H1 (cell line): Measurements from ENCODE around the gene IGFBP4. TPM values are rescaled to one million over a fixed set of nuclear protein-coding genes. Genes with fewer than 3 reads are reported as not detected.

Experiments
- CTCF ChIA-PET: fragments of 300-600 bp; sonication (Branson Sonifier 250); formaldehyde crosslinking; loops from one replicate; lab custom pipeline; 2021; ENCODE audit not compliant: partially characterized antibody; lab: Charles Lee
- POLR2A ChIA-PET: fragments of 300-600 bp; sonication (Branson Sonifier 250); formaldehyde crosslinking; loops from one replicate; lab custom pipeline; 2021; ENCODE audit warnings: inconsistent platforms; ENCODE audit not compliant: partially characterized antibody; lab: Charles Lee
- DNase-seq, 2 experiments: peaks; one replicate each; pipeline versions ENCODE4 v3.0.0 to v3.0.0-alpha.2; 2010 to 2022; ENCODE audit warnings: low spot score in 2 of 2, low read depth in 1 of 2, mixed read lengths in 1 of 2
- FAIRE-seq: peaks from 2 replicates; lab custom pipeline; 2011; peaks lifted over from hg19 to GRCh38; lab: Jason Lieb, UNC
- H2AFZ ChIP-seq: 2 replicates; pipeline ENCODE4 v1.8.1; 2012; ENCODE audit warnings: low read length, inconsistent platforms
- H2AK5ac ChIP-seq: 2 replicates; pipeline ENCODE4 v1.6.1; 2013; ENCODE audit warnings: low read depth, low read length
- H2BK120ac ChIP-seq: replicated peaks from 2 replicates; pipeline ENCODE3; 2013; ENCODE audit warnings: low read depth, low read length, inconsistent platforms
- H2BK12ac ChIP-seq: 2 replicates; pipeline ENCODE4 v1.6.1; 2013; ENCODE audit warnings: low read depth, low read length
- H2BK15ac ChIP-seq: 2 replicates; pipeline ENCODE4 v1.6.1; 2013; ENCODE audit warnings: low read length
- H2BK20ac ChIP-seq: 2 replicates; pipeline ENCODE4 v1.6.1; 2013; ENCODE audit warnings: low read length
- H2BK5ac ChIP-seq: 2 replicates; pipeline ENCODE4 v1.6.1; 2013; ENCODE audit warnings: low read depth, low read length
- H3K14ac ChIP-seq: 2 replicates; pipeline ENCODE4 v1.6.1; 2013; ENCODE audit warnings: inconsistent platforms; ENCODE audit not compliant: insufficient read length
- H3K18ac ChIP-seq: 2 replicates; pipeline ENCODE4 v1.6.1; 2013; ENCODE audit warnings: low read length; ENCODE audit errors: extremely low read depth
- H3K23ac ChIP-seq: 2 replicates; pipeline ENCODE4 v1.6.1; 2013; ENCODE audit warnings: inconsistent platforms; ENCODE audit not compliant: insufficient read length
- H3K23me2 ChIP-seq: 2 replicates; pipeline ENCODE4 v1.6.1; 2013; ENCODE audit warnings: low read depth, low read length
- H3K27ac ChIP-seq: 2 replicates; pipeline ENCODE4 v1.6.1; 2011; ENCODE audit warnings: low read depth, low read length, inconsistent platforms
- H3K27me3 ChIP-seq, 4 experiments: replicated peaks in 1 of 4; 1 replicate in 1 of 4; 2 replicates in 3 of 4; pipeline versions ENCODE4 v1.6.1 to v1.8.1; 2011 to 2013; ENCODE audit warnings: low read length in 3 of 4, mild to moderate bottlenecking in 3 of 4, inconsistent platforms in 2 of 4, mixed read lengths in 2 of 4, moderate library complexity in 1 of 4; ENCODE audit not compliant: control insufficient read depth in 3 of 4, insufficient read depth in 3 of 4; ENCODE audit errors: extremely low read depth in 1 of 4
- H3K36me3 ChIP-seq, 4 experiments: 2 replicates each; pipeline versions ENCODE4 v1.6.1 to v1.8.1; 2011 to 2013; ENCODE audit warnings: mild to moderate bottlenecking in 4 of 4, low read length in 3 of 4, moderate library complexity in 2 of 4, control low read depth in 1 of 4, inconsistent platforms in 1 of 4; ENCODE audit not compliant: insufficient read depth in 4 of 4, control insufficient read depth in 2 of 4
- H3K4ac ChIP-seq: replicated peaks from 2 replicates; pipeline ENCODE3; 2013; ENCODE audit warnings: low read length, low read depth, mixed read lengths, inconsistent platforms; ENCODE audit not compliant: insufficient read length
- H3K4me1 ChIP-seq, 4 experiments: replicated peaks in 1 of 4; 1 replicate in 1 of 4; 2 replicates in 3 of 4; pipeline versions ENCODE4 v1.6.1 to v1.8.1; 2011 to 2013; ENCODE audit warnings: low read length in 3 of 4, inconsistent platforms in 2 of 4, mixed read lengths in 1 of 4; ENCODE audit not compliant: insufficient read depth in 4 of 4, control insufficient read depth in 3 of 4
- H3K4me2 ChIP-seq, 2 experiments: 2 replicates each; pipeline versions ENCODE4 v1.6.1 to v1.8.1; 2011 to 2013; ENCODE audit warnings: low read depth in 2 of 2, low read length in 2 of 2, control low read depth in 1 of 2, inconsistent platforms in 1 of 2, mild to moderate bottlenecking in 1 of 2; ENCODE audit not compliant: insufficient read depth in 1 of 2
- H3K4me3 ChIP-seq, 4 experiments: fragments of 200-600, 300-600 bp in 1 of 4; sonication (generic), shearing (Covaris generic), sonication (Bioruptor Twin) in 1 of 4; 2 replicates each; pipeline versions ENCODE4 v1.5.1 to v1.8.1; 2011 to 2016; ENCODE audit warnings: low read length in 4 of 4, low read depth in 3 of 4, control low read depth in 2 of 4, inconsistent platforms in 2 of 4, mild to moderate bottlenecking in 2 of 4, mixed read lengths in 1 of 4, moderate library complexity in 1 of 4; ENCODE audit not compliant: insufficient read depth in 2 of 4; ENCODE audit errors: extremely low read depth in 1 of 4
- H3K56ac ChIP-seq: replicated peaks from 2 replicates; pipeline ENCODE3; 2013; ENCODE audit warnings: low read depth, mild to moderate bottlenecking, mixed read lengths, low read length, inconsistent platforms; ENCODE audit not compliant: insufficient read length
- H3K79me1 ChIP-seq: 2 replicates; pipeline ENCODE4 v1.6.1; 2013; ENCODE audit warnings: low read depth, low read length, control low read depth
- H3K79me2 ChIP-seq, 2 experiments: 2 replicates each; pipeline versions ENCODE4 v1.6.1 to v1.8.1; 2012 to 2013; ENCODE audit warnings: low read length in 2 of 2, mild to moderate bottlenecking in 2 of 2, inconsistent platforms in 1 of 2; ENCODE audit not compliant: insufficient read depth in 2 of 2, control insufficient read depth in 1 of 2
- H3K9ac ChIP-seq, 4 experiments: replicated peaks in 1 of 4; 1 replicate in 1 of 4; 2 replicates in 3 of 4; pipeline versions ENCODE4 v1.6.1 to v1.8.1; 2011 to 2013; ENCODE audit warnings: low read depth in 3 of 4, low read length in 3 of 4, control low read depth in 2 of 4, mild to moderate bottlenecking in 2 of 4, moderate library complexity in 2 of 4, inconsistent platforms in 1 of 4; ENCODE audit errors: extremely low read depth in 1 of 4
- H3K9me3 ChIP-seq, 2 experiments: 2 replicates each; pipeline versions ENCODE4 v1.6.1 to v1.8.1; 2012 to 2013; ENCODE audit warnings: mild to moderate bottlenecking in 2 of 2, moderate library complexity in 2 of 2, control low read depth in 1 of 2, inconsistent platforms in 1 of 2, low read depth in 1 of 2, low read length in 1 of 2, mixed read lengths in 1 of 2; ENCODE audit not compliant: insufficient read depth in 2 of 2
- H4K20me1 ChIP-seq, 2 experiments: replicated peaks in 1 of 2; 2 replicates each; pipeline versions ENCODE3 to v1.8.1; 2011 to 2013; ENCODE audit warnings: inconsistent platforms in 2 of 2, low read length in 2 of 2, mild to moderate bottlenecking in 1 of 2; ENCODE audit not compliant: insufficient read depth in 2 of 2, control insufficient read depth in 1 of 2
- H4K5ac ChIP-seq: 2 replicates; pipeline ENCODE4 v1.6.1; 2013; ENCODE audit warnings: low read length, low read depth, mixed read lengths, inconsistent platforms; ENCODE audit not compliant: insufficient read length
- H4K8ac ChIP-seq: 2 replicates; pipeline ENCODE4 v1.8.0; 2013; ENCODE audit warnings: mild to moderate bottlenecking, moderate library complexity, low read length, inconsistent platforms; ENCODE audit not compliant: insufficient read depth; ENCODE audit errors: extremely low read depth
- H4K91ac ChIP-seq: replicated peaks from 2 replicates; pipeline ENCODE3; 2013; ENCODE audit warnings: low read length, mixed read lengths, inconsistent platforms; ENCODE audit not compliant: insufficient read length
- BACH1 ChIP-seq: IDR thresholded peaks from 2 replicates; pipeline ENCODE4 v1.6.1; 2012; ENCODE audit warnings: low read length, improper control_type of control experiment
- EZH2 ChIP-seq: fragments of 200-600 bp; sonication (generic); IDR thresholded peaks from 2 replicates; pipeline ENCODE4 v1.7.1; 2012; ENCODE audit warnings: low read depth, mild to moderate bottlenecking, moderate library complexity, low read length, inconsistent platforms; ENCODE audit not compliant: severe bottlenecking
- HDAC2 ChIP-seq, 2 experiments: fragments of 300-600 bp in 1 of 2; sonication (generic) in 1 of 2; IDR thresholded peaks; 2 replicates each; pipeline ENCODE4 v1.6.1; 2011 to 2012; ENCODE audit warnings: low read depth in 2 of 2, low read length in 2 of 2, mild to moderate bottlenecking in 2 of 2, moderate library complexity in 2 of 2, borderline replicate concordance in 1 of 2, inconsistent platforms in 1 of 2
- SP1 ChIP-seq: IDR thresholded peaks from 2 replicates; pipeline ENCODE4 v1.6.1; 2011; ENCODE audit warnings: low read depth, low read length
- SP2 ChIP-seq: IDR thresholded peaks from 2 replicates; pipeline ENCODE4 v1.6.1; 2012; ENCODE audit warnings: mild to moderate bottlenecking, low read length, inconsistent platforms
- SP4 ChIP-seq: IDR thresholded peaks from 2 replicates; pipeline ENCODE4 v1.6.1; 2012; ENCODE audit warnings: low read length, inconsistent platforms
- TAF7 ChIP-seq: optimal IDR thresholded peaks from 2 replicates; pipeline ENCODE3; 2011; ENCODE audit warnings: low read depth, mild to moderate bottlenecking, inconsistent platforms, low read length, moderate library complexity, borderline replicate concordance
- TCF12 ChIP-seq: IDR thresholded peaks from 2 replicates; pipeline ENCODE4 v1.6.1; 2011; ENCODE audit warnings: low read depth, mild to moderate bottlenecking, low read length
- USF2 ChIP-seq: IDR thresholded peaks from 2 replicates; pipeline ENCODE4 v1.6.1; 2011; ENCODE audit warnings: low read length, improper control_type of control experiment
- WGBS, 2 experiments: shearing (Covaris generic) in 1 of 2; methylation state at CpG; one replicate each; pipeline versions ENCODE4 v1.1.6 to v1.1.7; 2013 to 2015; ENCODE audit warnings: low lambda C conversion rate in 2 of 2, mixed read lengths in 2 of 2, inconsistent platforms in 1 of 2, low coverage in 1 of 2, missing lambda C conversion rate in 1 of 2; ENCODE audit not compliant: insufficient replicate concordance in 2 of 2, insufficient coverage in 1 of 2, insufficient read length in 1 of 2; ENCODE audit errors: extremely low coverage in 1 of 2, missing lambda C conversion rate in 1 of 2; 5-methylcytosine and 5-hydroxymethylcytosine counted together
- polyA plus RNA-seq, 7 experiments: library from polyadenylated mRNA; depleted of rRNA in 3 of 7; stranded (reverse) in 5 of 7; unstranded in 2 of 7; fragments of >200 nt in 5 of 7; fragments of 200-250 nt in 2 of 7; gene quantifications; 1 replicate in 5 of 7; 2 replicates in 1 of 7; 4 replicates in 1 of 7; pipeline versions ENCODE4 v1.2.1 to v1.2.3, GENCODE V29; 2011 to 2013; ENCODE audit warnings: missing spikeins in 2 of 7, mixed read lengths in 2 of 7
- total RNA-seq: library from RNA; stranded (reverse); fragmentation: NEBNext Ultra II Directional; extraction: Animal tissue kit (Norgen Biotek cat#: 25700); gene quantifications from 2 replicates; pipeline ENCODE4 v1.2.1, GENCODE V29; 2021
- TF ChIP-seq, protein P1 (sequence below): IDR thresholded peaks from 2 replicates; pipeline ENCODE4 v1.6.1; 2011; ENCODE audit warnings: low read depth, mild to moderate bottlenecking, low read length; ENCODE audit not compliant: insufficient read depth
- TF ChIP-seq, protein P2 (sequence below): IDR thresholded peaks from 2 replicates; pipeline ENCODE4 v1.6.1; 2012; ENCODE audit warnings: inconsistent platforms

The IGFBP4 gene
- total and polyA plus RNA-seq, 2 of the 8 experiments (the other 6 are each of a cell fraction or from before 2014, with no cell fraction given) = 85.5 to 105 TPM

DNA sequence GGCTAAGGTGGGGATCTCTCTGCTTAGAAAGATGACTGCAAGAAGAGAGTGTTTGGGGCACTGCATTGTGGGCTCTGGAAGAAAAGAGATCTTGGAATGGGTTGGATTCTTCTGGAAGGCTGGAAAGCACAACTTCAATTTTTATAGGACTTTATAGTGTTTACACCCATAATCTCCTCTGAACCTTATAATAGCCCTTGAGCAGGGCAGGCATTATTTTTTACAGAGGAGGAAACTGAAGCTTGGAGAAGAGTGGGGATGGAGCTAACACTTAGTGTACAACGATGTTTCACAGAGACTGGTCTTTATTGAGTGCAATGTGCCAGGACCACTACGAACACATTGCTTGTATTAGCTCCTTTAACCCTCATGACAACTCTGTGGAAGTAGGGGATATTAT is 47.7 kb downstream of the IGFBP4 start:
- Histone ChIP-seq H3K14ac (no peak overlapping the region), H3K36me3 (no peaks in the 10 kb centered on the region), H3K23me2 (no peaks in the 10 kb centered on the region), H4K5ac (peak overlapping the region; percentile 4), H3K4me3 (0 out of 8 replicates have a peak overlapping the region, but pooled peaks of 1 of the 4 experiments have one; percentile 8), H2BK15ac (peak overlapping the region; percentile 0; the same call in 1 of the 2 replicates), H4K20me1 (no peaks in the 10 kb centered on the region), H2BK20ac (peak overlapping the region; percentile 56; the same call in 1 of the 2 replicates), H4K8ac (no peak overlapping the region), H2AFZ (no peak overlapping the region), H3K18ac (no peak overlapping the region), H3K4ac (no peak overlapping the region), H3K79me1 (no peaks in the 10 kb centered on the region), H2AK5ac (no peak overlapping the region), H3K9ac (no peak overlapping the region), H3K4me2 (peak overlapping the region; percentile 51 to 52; a peak in 2 of 4 replicates), H3K27ac (no peak overlapping the region), H2BK120ac (peak overlapping the region; percentile 54), H4K91ac (peak overlapping the region; percentile 96), H3K23ac (no peak overlapping the region), H3K56ac (no peak overlapping the region), H2BK12ac (no peak overlapping the region), H3K9me3 (no peaks in the 10 kb centered on the region), H3K27me3 (no peaks in the 10 kb centered on the region; a peak in 1 of 7 replicates), H3K4me1 (peaks cover 9 to 26% (median 23%) of the 10 kb centered on the region in 4 experiments), H2BK5ac (peak overlapping the region; percentile 93; the same call in 1 of the 2 replicates), H3K79me2 (no peaks in the 10 kb centered on the region)
- peak; percentile 13 for FAIRE-seq
- CTCF ChIA-PET = interaction anchor here (0.9 to 2.6 kb wide), 16 partner anchors 8 to 84 kb away, joined by 3 to 19 read pairs (median 4); no protein-coding TSS in a partner anchor
- DNase-seq = no peak
- POLR2A ChIA-PET = interaction anchor here (0.8 to 2.7 kb wide), 9 partner anchors 9 to 132 kb away, joined by 3 to 14 read pairs (median 4); partner anchors contain the start of gene TOP2A
- 96% methylated on average over 2 of the region's 2 CpGs; no CpG with 5 or more reads in 1 of the 2 experiments for WGBS, 2 experiments
- TF ChIP-seq SP1 = no peak
- TF ChIP-seq, protein P1, sequence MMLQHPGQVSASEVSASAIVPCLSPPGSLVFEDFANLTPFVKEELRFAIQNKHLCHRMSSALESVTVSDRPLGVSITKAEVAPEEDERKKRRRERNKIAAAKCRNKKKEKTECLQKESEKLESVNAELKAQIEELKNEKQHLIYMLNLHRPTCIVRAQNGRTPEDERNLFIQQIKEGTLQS = no peak
- TF ChIP-seq, protein P2, sequence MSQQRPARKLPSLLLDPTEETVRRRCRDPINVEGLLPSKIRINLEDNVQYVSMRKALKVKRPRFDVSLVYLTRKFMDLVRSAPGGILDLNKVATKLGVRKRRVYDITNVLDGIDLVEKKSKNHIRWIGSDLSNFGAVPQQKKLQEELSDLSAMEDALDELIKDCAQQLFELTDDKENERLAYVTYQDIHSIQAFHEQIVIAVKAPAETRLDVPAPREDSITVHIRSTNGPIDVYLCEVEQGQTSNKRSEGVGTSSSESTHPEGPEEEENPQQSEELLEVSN = no peak
- TF ChIP-seq TAF7 = no peak
- TF ChIP-seq EZH2 = no peak
- TF ChIP-seq SP2 = no peak
- no peak for TF ChIP-seq BACH1
- TF ChIP-seq SP4 = no peak
- no peak for TF ChIP-seq TCF12
- no peak for TF ChIP-seq HDAC2 (IDR thresholded peaks at IDR 0.05; ENCODE audit: borderline replicate concordance in 1 of 2, low read depth in 2 of 2, low read length in 2 of 2)
- no peak for TF ChIP-seq USF2
